ENCODE results near the gene KDM1B. TPM values are rescaled to one million over a fixed set of nuclear protein-coding genes. Genes with fewer than 3 reads are reported as not detected.

Gene KDM1B
- total and polyA plus RNA-seq, 9 of the 15 experiments (the other 6 are each of a cell fraction or from before 2014, with no cell fraction given): 1.4 to 58.9 (median 36.3) TPM

- TF ChIP-seq MCM7 (IDR thresholded peaks at IDR 0.05): no peak
- TF ChIP-seq THAP7 (CRISPR knock-in tag; IDR thresholded peaks at IDR 0.05): no peak
- peak; percentile 86 to 89 for TF ChIP-seq MAZ (CRISPR knock-in tag; conservative IDR thresholded peaks at IDR 0.05 in 1 of 2, IDR thresholded peaks at IDR 0.05 in 1 of 2)
- TF ChIP-seq CXXC5 (CRISPR knock-in tag; IDR thresholded peaks at IDR 0.05): peak; percentile 94
- peak; percentile 45; the same call in 1 of the 2 replicates for TF ChIP-seq LCOR (CRISPR knock-in tag; IDR thresholded peaks at IDR 0.05)
- TF ChIP-seq GATAD2A (IDR thresholded peaks at IDR 0.05): 0 out of 2 replicates have a peak, but pooled peaks have one; percentile 82
- no peak for TF ChIP-seq CUX1 (CRISPR knock-in tag; IDR thresholded peaks at IDR 0.05)
- no peak for TF ChIP-seq PCBP1 (IDR thresholded peaks at IDR 0.05; ENCODE audit: low read depth, low read length, poor library complexity, severe bottlenecking)
- no peak; the same call in 1 of the 2 replicates for TF ChIP-seq CREM (IDR thresholded peaks at IDR 0.05; ENCODE audit: low read depth)
- peak in 1 of 2 experiments; percentile 94; a peak in 2 of 4 replicates for TF ChIP-seq ZNF639 (CRISPR knock-in tag; conservative IDR thresholded peaks at IDR 0.05 in 1 of 2, IDR thresholded peaks at IDR 0.05 in 1 of 2)
- no peak for TF ChIP-seq EZH2 (IDR thresholded peaks at IDR 0.05; ENCODE audit: borderline replicate concordance, low read depth, low read length)
- no peak for TF ChIP-seq CBFA2T3 (IDR thresholded peaks at IDR 0.05)
- TF ChIP-seq CBFB (CRISPR knock-in tag; IDR thresholded peaks at IDR 0.05): no peak
- TF ChIP-seq NCOR1 (IDR thresholded peaks at IDR 0.05): peak; percentile 25; the same call in 1 of the 2 replicates
- TF ChIP-seq MCM3 (IDR thresholded peaks at IDR 0.05): no peak
- no peak for TF ChIP-seq ZNF280A (IDR thresholded peaks at IDR 0.05; ENCODE audit: low read depth, partially characterized antibody)
- TF ChIP-seq CC2D1A (IDR thresholded peaks at IDR 0.05): no peak
- TF ChIP-seq ATF7 (IDR thresholded peaks at IDR 0.05): peak; percentile 78; the same call in 1 of the 2 replicates
- TF ChIP-seq ELK3 (CRISPR knock-in tag; IDR thresholded peaks at IDR 0.05): no peak
Measured at GRCh38 chr6:18264219-18264922, 109.1 kb downstream of the KDM1B start, which contains the start of gene DEK (continued).

Data from K562 (cell line).